K562 (cell line): Measurements from ENCODE around the gene TKT. TPM values are rescaled to one million over a fixed set of nuclear protein-coding genes. Genes with fewer than 3 reads are reported as not detected.

ENCODE experiments used
- ATAC-seq: fragments of 200-7000 bp; cut with Tn5 transposase; 3 replicates; pipeline ENCODE4 v1.9.1; 2020; ENCODE audit warnings: moderate library complexity
- BruUV-seq: library from RNA; stranded (reverse); fragments of 400-500 nt; replicated peaks from 2 replicates; lab custom pipeline; 2021; lab: Mats Ljungman, UMichigan
- CTCF ChIA-PET: fragments of 300-600 bp; formaldehyde crosslinking; extraction: SDS; loops from one replicate; lab custom pipeline; 2021; ENCODE audit warnings: low intra/inter-chr PET ratio; lab: Yijun Ruan, JAX
- POLR2A ChIA-PET: fragments of 300-600, 350-650 bp; sonication (Branson Sonifier 250); formaldehyde crosslinking; extraction: SDS; loops from one replicate; lab custom pipeline; 2021; ENCODE audit warnings: antibody characterized with exemption, inconsistent platforms; lab: Yijun Ruan, JAX
- DNase-seq, 4 experiments: peaks; one replicate each; pipeline versions ENCODE4 v3.0.0 to v3.0.0-alpha.2; 2011 to 2018; ENCODE audit warnings: low spot score in 3 of 4, mixed read lengths in 3 of 4; ENCODE audit errors: extremely low read depth in 1 of 4
- FAIRE-seq: peaks from 2 replicates; lab custom pipeline; 2011; peaks lifted over from hg19 to GRCh38; lab: Jason Lieb, UNC
- H2AFZ ChIP-seq: 2 replicates; pipeline ENCODE4 v1.6.0; 2011; ENCODE audit warnings: low read depth, low read length, control low read depth, inconsistent platforms
- H3K27ac ChIP-seq: fragments of 200-600 bp; 3 replicates; pipeline ENCODE4 v1.8.0; 2011; ENCODE audit warnings: low read depth, mild to moderate bottlenecking, control low read depth, inconsistent platforms, low read length, moderate library complexity, mixed read lengths; ENCODE audit errors: extremely low read depth
- H3K27me3 ChIP-seq, 2 experiments: fragments of 300-600 bp in 1 of 2; 2 replicates in 1 of 2; 3 replicates in 1 of 2; pipeline versions ENCODE4 v1.6.0 to v1.8.0; 2011; ENCODE audit warnings: inconsistent platforms in 2 of 2, low read length in 2 of 2, mild to moderate bottlenecking in 1 of 2, mixed read lengths in 1 of 2, moderate library complexity in 1 of 2; ENCODE audit not compliant: control insufficient read depth in 2 of 2, insufficient read depth in 2 of 2
- H3K36me3 ChIP-seq: fragments of 300-600 bp; 3 replicates; pipeline ENCODE4 v1.8.0; 2011; ENCODE audit warnings: mild to moderate bottlenecking, low read length, inconsistent platforms; ENCODE audit not compliant: control insufficient read depth, insufficient read depth
- H3K4me1 ChIP-seq, 2 experiments: fragments of 200-600 bp in 1 of 2; replicated peaks in 1 of 2; 2 replicates in 1 of 2; 3 replicates in 1 of 2; pipeline versions ENCODE4 v1.5.1 to v1.8.0; 2011; ENCODE audit warnings: inconsistent platforms in 2 of 2, low read length in 2 of 2, mild to moderate bottlenecking in 1 of 2, mixed read lengths in 1 of 2, moderate library complexity in 1 of 2; ENCODE audit not compliant: control insufficient read depth in 2 of 2, insufficient read depth in 2 of 2
- H3K4me2 ChIP-seq: 2 replicates; pipeline ENCODE4 v1.6.1; 2011; ENCODE audit warnings: low read length, control low read depth, inconsistent platforms, mixed read lengths; ENCODE audit not compliant: insufficient read depth
- H3K4me3 ChIP-seq: fragments of 200-600 bp; sonication (generic), shearing (Covaris generic); 2 replicates; pipeline ENCODE4 v1.5.1; 2016; ENCODE audit warnings: control low read depth, inconsistent platforms
- H3K79me2 ChIP-seq: fragments of 200-600 bp; 3 replicates; pipeline ENCODE4 v1.8.0; 2011; ENCODE audit warnings: low read length, inconsistent platforms; ENCODE audit not compliant: control insufficient read depth, insufficient read depth
- H3K9ac ChIP-seq, 2 experiments: 2 replicates each; pipeline versions ENCODE4 v1.6.0 to v1.6.1; 2011; ENCODE audit warnings: low read depth in 2 of 2, low read length in 2 of 2, control low read depth in 1 of 2, inconsistent platforms in 1 of 2, mild to moderate bottlenecking in 1 of 2, mixed read lengths in 1 of 2; ENCODE audit not compliant: insufficient read depth in 1 of 2
- H3K9me1 ChIP-seq: one replicate; pipeline ENCODE4 v1.6.0; 2011; ENCODE audit warnings: inconsistent platforms, mild to moderate bottlenecking, low read length, moderate library complexity; ENCODE audit not compliant: control insufficient read depth, insufficient read depth
- H3K9me3 ChIP-seq: replicated peaks from 2 replicates; pipeline ENCODE4 v1.5.1; 2011; ENCODE audit warnings: low read depth, low read length, inconsistent platforms; ENCODE audit not compliant: control insufficient read depth, insufficient read depth
- H4K20me1 ChIP-seq: replicated peaks from 2 replicates; pipeline ENCODE4 v1.6.1; 2011; ENCODE audit warnings: low read length, inconsistent platforms, mixed read lengths; ENCODE audit not compliant: control insufficient read depth, insufficient read depth
- MEIS2 ChIP-seq: fragments of 450-650 bp; IDR thresholded peaks from 2 replicates; pipeline ENCODE4 v1.6.1; 2014; ENCODE audit warnings: mild to moderate bottlenecking; ENCODE audit not compliant: partially characterized antibody
- SMAD1 ChIP-seq: fragments of 150-350 bp; IDR thresholded peaks from 2 replicates; pipeline ENCODE4 v1.6.1; 2014; ENCODE audit warnings: low read length, low read depth; ENCODE audit not compliant: partially characterized antibody
- WGBS: fragments of 100-300 bp; shearing (Covaris generic); methylation state at CpG from one replicate; pipeline ENCODE4 v1.1.6; 2016; ENCODE audit warnings: low coverage, mixed read lengths; ENCODE audit not compliant: insufficient coverage; ENCODE audit errors: missing lambda C conversion rate; 5-methylcytosine and 5-hydroxymethylcytosine counted together
- in situ Hi-C: fragments of 300-500 bp; cut with MboI; formaldehyde crosslinking; loops from 4 replicates; pipeline ENCODE4 v1.15.0; 2018; ENCODE audit warnings: inconsistent platforms, mixed read lengths
- intact Hi-C: fragments of 100-400 bp; cut with micrococcal nuclease; formaldehyde crosslinking; loops from 2 replicates; pipeline ENCODE4 v1.14.2; 2022
- polyA plus RNA-seq, 8 experiments: library from polyadenylated mRNA; depleted of rRNA in 4 of 8; stranded (reverse) in 5 of 8; unstranded in 3 of 8; fragments of >200 nt; fragmentation: Nextera tagmentation in 2 of 8; fragmentation: Illumina TruSeq in 1 of 8; extraction: Ambion mirVana in 2 of 8; extraction: Trizol in 1 of 8; gene quantifications; 2 replicates each; pipeline versions ENCODE4 v1.2.1 to v1.2.3, GENCODE V29; 2011 to 2014; ENCODE audit warnings: inconsistent platforms in 1 of 8, missing spikeins in 1 of 8
- total RNA-seq, 7 experiments: library from RNA; depleted of rRNA in 6 of 7; stranded (reverse); fragments of >200 nt in 6 of 7; fragmentation: Illumina TruSeq in 2 of 7; extraction: Trizol in 2 of 7; gene quantifications; 2 replicates each; pipeline versions ENCODE4 v1.2.1 to v1.2.3, GENCODE V29; 2011 to 2021; ENCODE audit warnings: low replicate concordance in 1 of 7
- TF ChIP-seq, protein P1 (sequence below): fragments of 450-650 bp; IDR thresholded peaks from 2 replicates; pipeline ENCODE4 v1.6.1; 2016

Gene TKT
- total and polyA plus RNA-seq, 9 of the 15 experiments (the other 6 are each of a cell fraction or from before 2014, with no cell fraction given), result 58.1 to 401 (median 187) TPM

DNA sequence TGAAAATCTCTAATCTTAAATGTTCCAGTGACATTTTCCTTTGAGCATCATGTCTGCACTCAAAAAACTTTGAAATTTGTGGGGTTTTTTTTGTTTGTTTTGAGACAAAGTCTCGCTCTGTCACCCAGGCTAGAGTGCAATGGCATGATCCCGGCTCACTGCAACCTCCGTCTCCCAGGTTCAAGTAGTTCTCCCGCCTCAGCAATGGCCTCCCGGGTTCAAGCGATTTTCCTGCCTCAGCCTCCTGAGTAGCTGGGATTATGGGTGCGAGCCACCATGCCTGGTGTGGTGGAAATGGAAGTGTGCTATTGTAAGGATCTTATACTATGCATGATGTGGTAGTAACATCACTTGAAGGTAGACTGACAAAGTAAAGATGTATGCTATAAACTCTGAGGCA is 42.5 kb downstream of the TKT start:
- TF ChIP-seq MEIS2 (no peak), SMAD1 (no peak)
- TF ChIP-seq, protein P1, sequence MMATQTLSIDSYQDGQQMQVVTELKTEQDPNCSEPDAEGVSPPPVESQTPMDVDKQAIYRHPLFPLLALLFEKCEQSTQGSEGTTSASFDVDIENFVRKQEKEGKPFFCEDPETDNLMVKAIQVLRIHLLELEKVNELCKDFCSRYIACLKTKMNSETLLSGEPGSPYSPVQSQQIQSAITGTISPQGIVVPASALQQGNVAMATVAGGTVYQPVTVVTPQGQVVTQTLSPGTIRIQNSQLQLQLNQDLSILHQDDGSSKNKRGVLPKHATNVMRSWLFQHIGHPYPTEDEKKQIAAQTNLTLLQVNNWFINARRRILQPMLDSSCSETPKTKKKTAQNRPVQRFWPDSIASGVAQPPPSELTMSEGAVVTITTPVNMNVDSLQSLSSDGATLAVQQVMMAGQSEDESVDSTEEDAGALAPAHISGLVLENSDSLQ, result no peak
- TF ChIP-seq, all 486 proteins: peak for 0
- POLR2A ChIA-PET, result no interaction called here
- no TSS peak for BruUV-seq
- no peak for DNase-seq
- Histone ChIP-seq H3K4me3 (no peak overlapping the region), H3K79me2 (no peaks in the 10 kb centered on the region), H3K4me2 (no peak overlapping the region), H2AFZ (no peak overlapping the region), H3K36me3 (no peaks in the 10 kb centered on the region), H3K27ac (no peak overlapping the region), H3K4me1 (no peaks in the 10 kb centered on the region), H3K27me3 (no peaks in the 10 kb centered on the region), H3K9ac (no peak overlapping the region), H3K9me3 (no peaks in the 10 kb centered on the region; the same call in 1 of the 2 replicates), H4K20me1 (no peaks in the 10 kb centered on the region), H3K9me1 (no peaks in the 10 kb centered on the region)
- in situ Hi-C loops, result no loop called here
- FAIRE-seq, result no peak
- no peak for ATAC-seq
- CTCF ChIA-PET, result no interaction called here
- intact Hi-C loops, result no loop called here
- WGBS, result 75% methylated on average over 7 of the region's 7 CpGs
